ENCODE measurements around the gene CYP4V2. TPM values are rescaled to one million over a fixed set of nuclear protein-coding genes. Genes with fewer than 3 reads are reported as not detected.
A peak's percentile ranks its signal among the peaks of the same experiment; 100 is the strongest.

CYP4V2 gene
- total and polyA plus RNA-seq, 2 experiments from 2014 or later, result 1.5 to 3.1 TPM

GRCh38 chr4:186244835-186245234 lies 53.5 kb downstream of the CYP4V2 start:
- H3F3A ChIP-seq (replicated peaks; ENCODE audit: low read depth), result peaks cover 17% of the 10 kb centered on the region
- ATAC-seq (no peak), DNase-seq (ENCODE audit: low spot score) (no peak)
- H3K4me3 Mint-ChIP-seq, result no peak overlapping the region
- peaks cover 17% of the 10 kb centered on the region for H3K27me3 Mint-ChIP-seq (ENCODE audit: insufficient read depth, low read depth, poor library complexity)
- no peak for TF ChIP-seq CTCF (conservative IDR thresholded peaks at IDR 0.05; ENCODE audit: low read depth in 2 of 2)
- TF ChIP-seq POLR2AphosphoS5 (IDR thresholded peaks at IDR 0.05; ENCODE audit: low read depth), result no peak
- TF ChIP-seq ZNF462 (CRISPR knock-in tag; IDR thresholded peaks at IDR 0.05), result no peak
- no peak for TF ChIP-seq EZH2phosphoT487 (IDR thresholded peaks at IDR 0.05; ENCODE audit: unreplicated experiment)
- TF ChIP-seq ZNF114 (CRISPR knock-in tag; IDR thresholded peaks at IDR 0.05), result no peak
- no peak for TF ChIP-seq NANOG (IDR thresholded peaks at IDR 0.05; ENCODE audit: borderline replicate concordance)
- TF ChIP-seq EZH2 (IDR thresholded peaks at IDR 0.05; ENCODE audit: low read depth, unreplicated experiment), result no peak
- TF ChIP-seq ETS1 (IDR thresholded peaks at IDR 0.05), result no peak
- no peak for TF ChIP-seq ZNF331 (CRISPR knock-in tag; IDR thresholded peaks at IDR 0.05; ENCODE audit: low read depth)
- no peak for TF ChIP-seq STAT1 (IDR thresholded peaks at IDR 0.05; ENCODE audit: unreplicated experiment)
- no peak for TF ChIP-seq REST (IDR thresholded peaks at IDR 0.05; ENCODE audit: unreplicated experiment)
- no peak for TF ChIP-seq JUNB (IDR thresholded peaks at IDR 0.05; ENCODE audit: unreplicated experiment)
- no peak for TF ChIP-seq CREB1 (CRISPR knock-in tag; IDR thresholded peaks at IDR 0.05; ENCODE audit: low read depth)
- peaks cover 2% of the 10 kb centered on the region for H3K9me3 Mint-ChIP-seq
- peak overlapping the region; percentile 98 for H3K27ac ChIP-seq (ENCODE audit: low read depth)
- H3K79me2 ChIP-seq (replicated peaks; ENCODE audit: insufficient read depth), result peaks cover 37% of the 10 kb centered on the region
- H3K36me3 ChIP-seq (ENCODE audit: insufficient read depth), result no peaks in the 10 kb centered on the region; the same call in 1 of the 2 replicates
- H3K9me2 ChIP-seq (ENCODE audit: insufficient read depth), result no peaks in the 10 kb centered on the region
- H4K20me1 ChIP-seq (replicated peaks; ENCODE audit: insufficient read depth), result no peaks in the 10 kb centered on the region
- H3K4me2 ChIP-seq, result peak overlapping the region; percentile 66
- H3K36me3 Mint-ChIP-seq (ENCODE audit: low read depth), result peaks cover 2% of the 10 kb centered on the region
- H3K27me3 ChIP-seq (ENCODE audit: insufficient read depth), result no peaks in the 10 kb centered on the region
- H3K4me1 ChIP-seq (ENCODE audit: insufficient read depth), result peaks cover 26% of the 10 kb centered on the region
- peaks cover 36% of the 10 kb centered on the region for H3K4me1 Mint-ChIP-seq
- no peak overlapping the region for H3K27ac Mint-ChIP-seq
- H3K4me3 ChIP-seq, result peak overlapping the region; percentile 57
- no peak overlapping the region for H2AFZ ChIP-seq
